Psoas muscle (tissue), 8 donors: ENCODE measurements around the gene SPSB1. TPM values are rescaled to one million over a fixed set of nuclear protein-coding genes. Genes with fewer than 3 reads are reported as not detected.

Experiments
- ATAC-seq, 4 donors: fragments of 200-7000 bp; cut with Tn5 transposase; one replicate each; pipeline ENCODE4 v1.9.1; 2020; ENCODE audit warnings: moderate library complexity in 3 of 4, mild to moderate bottlenecking in 2 of 4
- DNase-seq, 2 donors: peaks; one replicate each; pipeline ENCODE4 v3.0.0-alpha.2; 2020
- H3K27ac ChIP-seq: fragments of 200-600 bp; one replicate; pipeline ENCODE4 v1.8.0; 2022
- H3K27me3 ChIP-seq, 3 donors: fragments of 200-600 bp in 1 of 3; one replicate each; pipeline versions ENCODE4 v1.6.1 to v1.8.0; 2013 to 2022; ENCODE audit warnings: low read length in 2 of 3, mild to moderate bottlenecking in 2 of 3, moderate library complexity in 1 of 3; ENCODE audit not compliant: insufficient read depth in 3 of 3
- H3K36me3 ChIP-seq, 2 donors: fragments of 200-600 bp in 1 of 2; one replicate each; pipeline versions ENCODE4 v1.6.1 to v1.8.0; 2013 to 2022; ENCODE audit warnings: low read depth in 1 of 2, mild to moderate bottlenecking in 1 of 2, moderate library complexity in 1 of 2; ENCODE audit not compliant: insufficient read depth in 1 of 2
- H3K4me1 ChIP-seq: fragments of 200-600 bp; one replicate; pipeline ENCODE4 v1.8.0; 2022
- H3K4me3 ChIP-seq: fragments of 200-600 bp; one replicate; pipeline ENCODE4 v1.8.0; 2022; ENCODE audit warnings: mild to moderate bottlenecking
- H3K9me3 ChIP-seq: fragments of 200-600 bp; one replicate; pipeline ENCODE4 v1.8.0; 2022
- WGBS, 3 donors: extraction: QIAGEN DNeasy Blood & Tissue Kit; methylation state at CpG; one replicate each; pipeline versions ENCODE4 v1.1.6 to v1.1.7; 2013; 5-methylcytosine and 5-hydroxymethylcytosine counted together
- intact Hi-C, 2 donors: fragments of 100-400 bp; cut with DNase I; formaldehyde crosslinking; loops; one replicate each; pipeline versions ENCODE4 v1.11.0 to v1.14.2; 2022
- polyA plus RNA-seq, 3 donors: library from polyadenylated mRNA; stranded (reverse); fragments of 200-250 nt; gene quantifications; one replicate each; pipeline ENCODE4 v1.2.3, GENCODE V29; 2013
- total RNA-seq, 4 donors: library from RNA; stranded (reverse); fragmentation: NEBNext Ultra II Directional in 2 of 4; extraction: Animal tissue kit (Norgen Biotek cat#: 25700) in 2 of 4; gene quantifications; one replicate each; pipeline versions ENCODE4 v1.2.1 to v1.2.4, GENCODE V29; 2021 to 2023
- TF ChIP-seq, protein P1 (sequence below): fragments of 200-600 bp; IDR thresholded peaks from one replicate; pipeline ENCODE4 v1.8.0; 2022; ENCODE audit warnings: antibody characterized with exemption
- donor health status: healthy with polysubstance abuse.
- donor health status: DM: no; HTN: no; CAD: no; lungs with moderate emphysema.
- donor health status: Bipolar disorder and iron deficiency.
- donor health status: healthy.
- donor health status: DM: yes; HTN: yes; CAD: no.
- donor health status: DM: no; HTN: no; CAD: no.
- donor health status: DM: no; HTN: no; CAD: no.
- donor health status: DM: yes; HTN: yes; CAD: no.

Gene SPSB1
- total and polyA plus RNA-seq, 7 donors: 12.0 to 60.7 (median 31.3) TPM

DNA sequence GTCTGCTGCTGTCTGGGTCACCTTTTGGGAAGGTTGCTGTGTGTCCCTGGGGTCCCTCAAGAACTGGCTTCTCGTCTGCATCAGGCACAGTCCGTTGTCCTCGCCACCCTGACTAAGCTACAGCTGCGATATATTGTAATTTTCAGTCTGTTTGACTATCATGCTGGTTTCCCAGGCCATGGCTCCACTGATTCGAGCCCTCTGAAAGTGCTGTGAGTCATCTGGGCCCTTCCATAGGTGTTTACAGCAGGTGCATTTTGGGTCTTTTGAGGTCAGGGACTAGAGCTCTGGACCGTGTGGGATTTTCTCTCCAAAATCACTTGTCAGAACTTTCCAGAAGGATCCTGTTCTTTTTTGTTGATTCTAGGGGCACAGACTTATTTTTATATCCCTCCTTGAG lies 52.8 kb downstream of the SPSB1 start:
- intact Hi-C loops: no loop called here
- ATAC-seq (no peak), DNase-seq (no peak)
- 87 to 97% (median 89%) methylated on average over 6 of the region's 6 CpGs for WGBS, 3 donors
- Histone ChIP-seq H3K4me3 (no peak overlapping the region), H3K36me3 (no peaks in the 10 kb centered on the region), H3K27me3 (no peaks in the 10 kb centered on the region), H3K4me1 (peaks cover 20% of the 10 kb centered on the region), H3K27ac (no peak overlapping the region), H3K9me3 (no peaks in the 10 kb centered on the region)
- TF ChIP-seq, protein P1, sequence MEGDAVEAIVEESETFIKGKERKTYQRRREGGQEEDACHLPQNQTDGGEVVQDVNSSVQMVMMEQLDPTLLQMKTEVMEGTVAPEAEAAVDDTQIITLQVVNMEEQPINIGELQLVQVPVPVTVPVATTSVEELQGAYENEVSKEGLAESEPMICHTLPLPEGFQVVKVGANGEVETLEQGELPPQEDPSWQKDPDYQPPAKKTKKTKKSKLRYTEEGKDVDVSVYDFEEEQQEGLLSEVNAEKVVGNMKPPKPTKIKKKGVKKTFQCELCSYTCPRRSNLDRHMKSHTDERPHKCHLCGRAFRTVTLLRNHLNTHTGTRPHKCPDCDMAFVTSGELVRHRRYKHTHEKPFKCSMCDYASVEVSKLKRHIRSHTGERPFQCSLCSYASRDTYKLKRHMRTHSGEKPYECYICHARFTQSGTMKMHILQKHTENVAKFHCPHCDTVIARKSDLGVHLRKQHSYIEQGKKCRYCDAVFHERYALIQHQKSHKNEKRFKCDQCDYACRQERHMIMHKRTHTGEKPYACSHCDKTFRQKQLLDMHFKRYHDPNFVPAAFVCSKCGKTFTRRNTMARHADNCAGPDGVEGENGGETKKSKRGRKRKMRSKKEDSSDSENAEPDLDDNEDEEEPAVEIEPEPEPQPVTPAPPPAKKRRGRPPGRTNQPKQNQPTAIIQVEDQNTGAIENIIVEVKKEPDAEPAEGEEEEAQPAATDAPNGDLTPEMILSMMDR: no peak

DNA sequence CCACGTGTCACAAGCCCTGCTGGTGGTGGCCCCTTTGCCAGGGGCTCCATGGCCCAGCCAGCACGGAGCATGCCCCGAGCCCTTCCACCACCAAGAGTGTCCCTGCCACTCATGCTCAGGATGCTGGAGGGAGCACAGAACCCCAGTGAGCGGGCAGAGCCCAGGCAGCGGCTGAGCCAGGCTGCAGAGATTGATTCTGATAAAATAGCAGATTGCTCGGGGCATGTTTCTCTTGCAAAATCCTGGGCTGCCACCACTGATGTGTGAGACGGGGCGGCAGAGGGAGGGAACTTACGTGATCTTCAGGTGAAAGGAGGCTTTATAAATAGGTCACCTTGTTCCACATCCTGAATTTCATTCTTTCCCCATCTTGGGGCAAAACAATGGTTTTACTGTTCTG lies 53.2 kb downstream of the SPSB1 start:
- Histone ChIP-seq H3K4me3 (no peak overlapping the region), H3K4me1 (peaks cover 20% of the 10 kb centered on the region), H3K36me3 (no peaks in the 10 kb centered on the region), H3K27me3 (no peaks in the 10 kb centered on the region), H3K27ac (no peak overlapping the region), H3K9me3 (no peaks in the 10 kb centered on the region)
- intact Hi-C loops: no loop called here
- ATAC-seq: no peak
- TF ChIP-seq, protein P1: no peak
- 89 to 96% (median 92%) methylated on average over 9 of the region's 9 CpGs for WGBS, 3 donors
- DNase-seq: no peak

DNA sequence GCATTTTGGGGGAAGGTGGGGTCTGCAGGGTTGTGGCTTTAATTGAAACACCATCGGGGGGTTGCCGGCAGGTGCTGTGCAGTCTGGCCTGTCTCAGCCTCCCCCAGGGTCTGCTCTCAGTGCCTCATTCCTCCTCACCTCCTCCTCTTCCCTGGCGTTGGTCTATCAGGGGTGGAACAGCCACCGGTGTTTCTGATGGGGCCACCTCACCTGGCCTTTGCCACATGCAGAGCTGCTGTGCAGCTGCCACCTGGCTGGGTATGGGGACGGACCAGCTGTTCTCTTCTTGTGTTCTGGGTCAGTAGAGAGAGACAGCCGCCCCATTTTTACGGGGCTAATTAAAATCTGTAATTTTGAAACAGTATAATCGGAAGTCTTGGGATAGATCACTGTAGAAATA lies 53.9 kb downstream of the SPSB1 start:
- Histone ChIP-seq H3K4me1 (peaks cover 20% of the 10 kb centered on the region), H3K27ac (no peak overlapping the region), H3K9me3 (no peaks in the 10 kb centered on the region), H3K27me3 (no peaks in the 10 kb centered on the region), H3K4me3 (no peak overlapping the region), H3K36me3 (no peaks in the 10 kb centered on the region)
- WGBS, 3 donors: 73 to 87% (median 74%) methylated on average over 8 of the region's 8 CpGs
- TF ChIP-seq, protein P1: no peak
- no peak for DNase-seq
- intact Hi-C loops: no loop called here
- ATAC-seq: no peak

- TF ChIP-seq, protein P1: no peak
- Histone ChIP-seq H3K4me3 (no peak overlapping the region), H3K27me3 (no peaks in the 10 kb centered on the region), H3K27ac (no peak overlapping the region), H3K4me1 (peaks cover 20% of the 10 kb centered on the region), H3K9me3 (no peaks in the 10 kb centered on the region), H3K36me3 (no peaks in the 10 kb centered on the region)
- DNase-seq (no peak), ATAC-seq (no peak)
- WGBS, 3 donors: 72 to 79% (median 75%) methylated on average over 14 of the region's 14 CpGs
- intact Hi-C loops: no loop called here
These were observed 54.6 kb downstream of the SPSB1 start for GRCh38 chr1:9347095-9347850.
